Osteoblast (primary cell): ENCODE measurements around the gene FJX1. TPM values are rescaled to one million over a fixed set of nuclear protein-coding genes. Genes with fewer than 3 reads are reported as not detected.

Experiments used
- DNase-seq: peaks from one replicate; pipeline ENCODE4 v3.0.0; 2011; ENCODE audit warnings: low spot score, mixed read lengths; ENCODE audit not compliant: insufficient read length; ENCODE audit errors: missing footprints
- H2AFZ ChIP-seq: 2 replicates; pipeline ENCODE4 v1.6.0; 2011; ENCODE audit warnings: mild to moderate bottlenecking, low read length
- H3K27ac ChIP-seq: 2 replicates; pipeline ENCODE4 v1.5.1; 2011; ENCODE audit warnings: mild to moderate bottlenecking, low read depth, low read length, moderate library complexity
- H3K27me3 ChIP-seq: 2 replicates; pipeline ENCODE4 v1.6.0; 2012; ENCODE audit warnings: mild to moderate bottlenecking, control low read depth, inconsistent platforms, low read length, moderate library complexity; ENCODE audit not compliant: insufficient read depth
- H3K36me3 ChIP-seq: 2 replicates; pipeline ENCODE4 v1.5.1; 2011; ENCODE audit warnings: mild to moderate bottlenecking, low read length, control low read depth, moderate library complexity; ENCODE audit not compliant: insufficient read depth
- H3K4me1 ChIP-seq: 2 replicates; pipeline ENCODE4 v1.5.1; 2011; ENCODE audit warnings: mild to moderate bottlenecking, low read length, control low read depth, moderate library complexity; ENCODE audit not compliant: insufficient read depth
- H3K4me2 ChIP-seq: 2 replicates; pipeline ENCODE4 v1.6.0; 2011; ENCODE audit warnings: mild to moderate bottlenecking, low read length; ENCODE audit not compliant: insufficient read depth
- H3K4me3 ChIP-seq: fragments of 200-600 bp; sonication (generic); 3 replicates; pipeline ENCODE4 v1.5.1; 2012; ENCODE audit warnings: mild to moderate bottlenecking, low read length, inconsistent platforms; ENCODE audit not compliant: insufficient read depth
- H3K79me2 ChIP-seq: 2 replicates; pipeline ENCODE4 v1.6.0; 2012; ENCODE audit warnings: mild to moderate bottlenecking, low read length, control low read depth, inconsistent platforms; ENCODE audit not compliant: insufficient read depth
- H3K9me3 ChIP-seq: 2 replicates; pipeline ENCODE4 v1.5.1; 2011; ENCODE audit warnings: low read depth, low read length, control low read depth
- H4K20me1 ChIP-seq: 2 replicates; pipeline ENCODE4 v1.6.0; 2012; ENCODE audit warnings: mild to moderate bottlenecking, low read length, control low read depth; ENCODE audit not compliant: insufficient read depth
- total RNA-seq: library from RNA; depleted of rRNA; stranded (reverse); fragments of >200 nt; gene quantifications from 2 replicates; pipeline ENCODE4 v1.2.3, GENCODE V29; 2012
- TF ChIP-seq, protein P1 (sequence below): IDR thresholded peaks from 2 replicates; pipeline ENCODE4 v1.5.1; 2011; ENCODE audit warnings: mild to moderate bottlenecking, low read depth, low read length, moderate library complexity; ENCODE audit errors: extremely low read depth

Gene FJX1
- total RNA-seq, 1 donor: 13.8 TPM

DNA sequence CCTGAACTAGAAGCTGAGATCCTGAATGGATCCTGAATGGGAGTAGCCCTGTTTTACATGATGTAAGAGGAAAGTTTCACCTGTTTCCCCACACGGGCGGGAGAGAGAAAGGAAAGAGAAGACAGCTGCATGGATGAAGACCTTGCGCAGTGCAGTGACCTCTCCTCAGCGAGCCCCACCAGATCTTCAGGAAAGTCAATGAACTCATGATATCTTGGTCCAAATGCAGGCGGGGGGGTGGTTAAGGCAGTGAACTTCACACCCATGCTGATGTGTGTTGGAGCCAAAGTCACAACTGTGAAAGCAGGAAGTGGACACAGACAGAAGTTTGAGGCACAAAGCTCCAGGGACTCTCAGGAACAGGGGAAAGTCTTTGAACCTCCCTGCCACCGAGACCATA, 8.6 kb upstream of the FJX1 start:
- DNase-seq: no peak
- no peaks in the 10 kb centered on the region for H3K36me3 ChIP-seq
- H3K4me2 ChIP-seq: no peak overlapping the region
- H3K4me1 ChIP-seq: peaks cover 9% of the 10 kb centered on the region
- TF ChIP-seq, protein P1, sequence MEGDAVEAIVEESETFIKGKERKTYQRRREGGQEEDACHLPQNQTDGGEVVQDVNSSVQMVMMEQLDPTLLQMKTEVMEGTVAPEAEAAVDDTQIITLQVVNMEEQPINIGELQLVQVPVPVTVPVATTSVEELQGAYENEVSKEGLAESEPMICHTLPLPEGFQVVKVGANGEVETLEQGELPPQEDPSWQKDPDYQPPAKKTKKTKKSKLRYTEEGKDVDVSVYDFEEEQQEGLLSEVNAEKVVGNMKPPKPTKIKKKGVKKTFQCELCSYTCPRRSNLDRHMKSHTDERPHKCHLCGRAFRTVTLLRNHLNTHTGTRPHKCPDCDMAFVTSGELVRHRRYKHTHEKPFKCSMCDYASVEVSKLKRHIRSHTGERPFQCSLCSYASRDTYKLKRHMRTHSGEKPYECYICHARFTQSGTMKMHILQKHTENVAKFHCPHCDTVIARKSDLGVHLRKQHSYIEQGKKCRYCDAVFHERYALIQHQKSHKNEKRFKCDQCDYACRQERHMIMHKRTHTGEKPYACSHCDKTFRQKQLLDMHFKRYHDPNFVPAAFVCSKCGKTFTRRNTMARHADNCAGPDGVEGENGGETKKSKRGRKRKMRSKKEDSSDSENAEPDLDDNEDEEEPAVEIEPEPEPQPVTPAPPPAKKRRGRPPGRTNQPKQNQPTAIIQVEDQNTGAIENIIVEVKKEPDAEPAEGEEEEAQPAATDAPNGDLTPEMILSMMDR: no peak
- no peaks in the 10 kb centered on the region for H3K9me3 ChIP-seq
- H3K27me3 ChIP-seq: peaks cover 36% of the 10 kb centered on the region
- H2AFZ ChIP-seq: no peak overlapping the region
- no peaks in the 10 kb centered on the region for H4K20me1 ChIP-seq
- no peaks in the 10 kb centered on the region for H3K79me2 ChIP-seq
- H3K4me3 ChIP-seq: no peak overlapping the region
- no peak overlapping the region for H3K27ac ChIP-seq

GRCh38 chr11:35610631-35611030, 7.6 kb upstream of the FJX1 start:
- Histone ChIP-seq H3K27ac (no peak overlapping the region), H3K27me3 (peaks cover 36% of the 10 kb centered on the region), H2AFZ (no peak overlapping the region), H3K4me2 (no peak overlapping the region), H3K36me3 (no peaks in the 10 kb centered on the region), H3K79me2 (no peaks in the 10 kb centered on the region), H3K4me1 (peaks cover 4% of the 10 kb centered on the region), H3K4me3 (no peak overlapping the region), H4K20me1 (no peaks in the 10 kb centered on the region), H3K9me3 (no peaks in the 10 kb centered on the region)
- DNase-seq: no peak
- TF ChIP-seq, protein P1: no peak

- Histone ChIP-seq H3K4me1 (peaks cover 5% of the 10 kb centered on the region), H3K4me2 (no peak overlapping the region), H3K27ac (no peak overlapping the region), H3K27me3 (peaks cover 36% of the 10 kb centered on the region), H3K4me3 (no peak overlapping the region), H3K9me3 (no peaks in the 10 kb centered on the region), H3K36me3 (no peaks in the 10 kb centered on the region), H3K79me2 (no peaks in the 10 kb centered on the region), H2AFZ (no peak overlapping the region), H4K20me1 (no peaks in the 10 kb centered on the region)
- DNase-seq: no peak
- TF ChIP-seq, protein P1: no peak
Measured at GRCh38 chr11:35611741-35612140, 6.5 kb upstream of the FJX1 start.

- Histone ChIP-seq H3K27me3 (peaks cover 15% of the 10 kb centered on the region), H3K9me3 (no peaks in the 10 kb centered on the region), H4K20me1 (no peaks in the 10 kb centered on the region), H3K4me1 (peaks cover 16% of the 10 kb centered on the region), H3K4me3 (no peak overlapping the region), H3K79me2 (peaks cover 11% of the 10 kb centered on the region), H2AFZ (no peak overlapping the region), H3K36me3 (no peaks in the 10 kb centered on the region), H3K27ac (no peak overlapping the region), H3K4me2 (no peak overlapping the region)
- TF ChIP-seq, protein P1: no peak
- no peak for DNase-seq
Measured at GRCh38 chr11:35614939-35615569, 3.2 kb upstream of the FJX1 start.
